Caki2 (cell line): ENCODE measurements around the gene SLC1A7. TPM values are rescaled to one million over a fixed set of nuclear protein-coding genes. Genes with fewer than 3 reads are reported as not detected.

Experiments used
- DNase-seq: peaks from one replicate; pipeline ENCODE4 v3.0.0-alpha.2; 2015; ENCODE audit warnings: low read depth
- in situ Hi-C: cut with HindIII; loops from 2 replicates; pipeline ENCODE4 v1.10.0; 2016; ENCODE audit warnings: low sequenced_read_pairs, low pct_unique_long_range_greater_than_20kb, mixed read lengths
- total RNA-seq: library from RNA; depleted of rRNA; stranded (reverse); fragments of >200 nt; shearing (Covaris generic); gene quantifications from 2 replicates; pipeline ENCODE4 v1.2.3, GENCODE V29; 2014; ENCODE audit warnings: low replicate concordance

Gene SLC1A7
- total RNA-seq, 1 experiment from 2014 or later: not detected

- DNase-seq: no peak
- in situ Hi-C loops: no loop called here
Measured at GRCh38 chr1:53085405-53085804, 57.0 kb downstream of the SLC1A7 start.

- no peak for DNase-seq
- in situ Hi-C loops: no loop called here
Measured at GRCh38 chr1:53084589-53084971, 57.9 kb downstream of the SLC1A7 start.

GRCh38 chr1:53083636-53084588, 58.5 kb downstream of the SLC1A7 start:
- in situ Hi-C loops: no loop called here
- no peak for DNase-seq

- in situ Hi-C loops: no loop called here
- DNase-seq: no peak
Measured at GRCh38 chr1:53082826-53083455, 59.5 kb downstream of the SLC1A7 start.

GRCh38 chr1:53081384-53082066, 60.9 kb downstream of the SLC1A7 start:
- in situ Hi-C loops: no loop called here
- no peak for DNase-seq

GRCh38 chr1:53080769-53081168, 61.7 kb downstream of the SLC1A7 start:
- DNase-seq: no peak
- in situ Hi-C loops: no loop called here

GRCh38 chr1:53080041-53080440, 62.4 kb downstream of the SLC1A7 start:
- DNase-seq: no peak
- in situ Hi-C loops: no loop called here

- DNase-seq: no peak
- in situ Hi-C loops: no loop called here
Measured at GRCh38 chr1:53079251-53079650, 63.2 kb downstream of the SLC1A7 start.

- in situ Hi-C loops: no loop called here
- no peak for DNase-seq
Measured at GRCh38 chr1:53078333-53079101, 63.9 kb downstream of the SLC1A7 start.

GRCh38 chr1:53077599-53077965, 64.9 kb downstream of the SLC1A7 start:
- no peak for DNase-seq
- in situ Hi-C loops: no loop called here

GRCh38 chr1:53076721-53077598, 65.5 kb downstream of the SLC1A7 start:
- no peak for DNase-seq
- in situ Hi-C loops: no loop called here

GRCh38 chr1:53076165-53076564, 66.3 kb downstream of the SLC1A7 start:
- DNase-seq: no peak
- in situ Hi-C loops: no loop called here

GRCh38 chr1:53075761-53076163, 66.7 kb downstream of the SLC1A7 start:
- DNase-seq: no peak
- in situ Hi-C loops: no loop called here

GRCh38 chr1:53075206-53075605, 67.2 kb downstream of the SLC1A7 start:
- in situ Hi-C loops: no loop called here
- DNase-seq: no peak

- DNase-seq: no peak
Measured at GRCh38 chr1:53074313-53075154, 67.9 kb downstream of the SLC1A7 start.

GRCh38 chr1:53073868-53074311, 68.5 kb downstream of the SLC1A7 start:
- DNase-seq: no peak
- in situ Hi-C loops: no loop called here

More at GRCh38 chr1:53074313-53075154, 67.9 kb downstream of the SLC1A7 start:
- in situ Hi-C loops: no loop called here

GRCh38 chr1:53073287-53073686, 69.2 kb downstream of the SLC1A7 start:
- DNase-seq: no peak
- in situ Hi-C loops: no loop called here
